HUDEP-2 (cell line): ENCODE measurements around the gene CDCP2.
"Not testable (repeated sequence)": the region's sequence is repeated elsewhere in the genome, so short reads cannot be mapped to it uniquely, and the experiment has no call there.

Experiments used
- DNase-seq, 76 experiments: peaks; one replicate each; lab custom pipeline; 2025; ENCODE audit not compliant: unreplicated experiment in 76 of 76; lab: John Stamatoyannopoulos, UW

CDCP2 gene

DNA sequence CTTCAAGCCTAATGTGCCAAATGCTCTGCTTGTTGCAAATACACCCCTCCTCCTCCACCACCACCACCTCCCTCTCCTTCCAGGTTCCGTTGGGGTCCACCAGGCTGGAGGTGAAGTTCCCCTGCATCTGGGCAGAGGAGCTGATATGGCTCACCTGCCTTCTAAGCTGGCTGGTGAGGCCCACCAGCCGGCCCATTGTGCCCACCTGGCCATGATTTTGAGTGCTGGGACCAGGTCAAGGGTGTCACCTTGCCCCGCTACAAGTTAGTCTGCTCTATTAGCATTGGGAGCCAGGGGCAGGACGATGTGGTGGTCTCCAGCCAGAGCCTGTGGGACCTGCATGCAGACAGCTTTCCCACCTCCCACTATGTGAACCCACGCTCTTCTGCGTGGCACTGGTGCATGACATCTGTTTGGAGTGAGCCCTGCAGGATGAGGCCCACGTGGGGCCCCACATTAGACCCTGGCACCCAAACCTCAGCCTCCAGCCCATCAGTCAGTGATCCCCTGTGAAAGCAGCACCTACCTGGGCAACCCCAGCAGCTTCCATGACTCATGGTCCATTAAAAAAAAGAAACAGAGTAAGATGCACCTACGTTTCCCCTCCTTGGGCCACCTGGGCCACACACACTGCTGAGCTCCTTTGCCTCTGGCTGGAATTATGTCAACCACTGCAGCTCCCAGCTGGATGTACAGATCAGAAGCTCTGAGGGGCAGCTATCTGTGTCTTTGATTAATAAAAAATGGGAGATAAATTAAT lies 15.6 kb upstream of the CDCP2 start:
- DNase-seq: no peak

DNA sequence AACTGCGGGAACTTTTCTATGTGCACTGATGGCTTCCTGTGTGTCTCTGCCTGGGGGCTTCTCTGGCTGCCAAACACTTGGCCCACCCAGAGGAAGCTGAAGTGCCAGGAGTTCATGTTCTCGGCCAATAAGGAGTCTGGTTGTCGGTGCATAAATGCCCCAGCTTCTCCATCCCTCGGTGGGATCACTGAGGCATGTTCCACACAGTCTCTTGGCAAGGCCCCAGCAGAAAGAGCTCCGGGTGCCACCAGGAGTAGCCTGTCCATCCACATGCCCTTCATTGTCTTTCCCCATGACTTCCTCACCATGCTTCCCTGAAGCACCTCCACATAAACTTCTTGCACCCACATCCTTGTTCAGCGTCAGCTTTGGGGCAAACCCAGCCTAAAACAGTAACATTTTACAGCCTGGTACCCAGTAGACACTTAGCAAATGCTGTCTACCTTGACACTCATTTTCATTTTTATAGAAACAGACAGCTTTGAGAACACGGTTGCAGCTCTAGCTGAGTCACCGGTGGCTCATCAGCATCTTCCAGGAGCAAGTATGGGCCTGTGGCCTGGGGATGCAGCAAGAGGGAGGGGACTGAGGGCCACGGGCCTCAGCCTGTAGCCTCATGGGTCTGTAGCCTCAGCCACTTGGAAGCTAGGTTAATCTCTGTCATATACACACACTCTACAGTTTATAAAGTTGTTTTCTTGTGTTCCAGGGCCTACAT lies 14.8 kb upstream of the CDCP2 start:
- DNase-seq: no peak

DNA sequence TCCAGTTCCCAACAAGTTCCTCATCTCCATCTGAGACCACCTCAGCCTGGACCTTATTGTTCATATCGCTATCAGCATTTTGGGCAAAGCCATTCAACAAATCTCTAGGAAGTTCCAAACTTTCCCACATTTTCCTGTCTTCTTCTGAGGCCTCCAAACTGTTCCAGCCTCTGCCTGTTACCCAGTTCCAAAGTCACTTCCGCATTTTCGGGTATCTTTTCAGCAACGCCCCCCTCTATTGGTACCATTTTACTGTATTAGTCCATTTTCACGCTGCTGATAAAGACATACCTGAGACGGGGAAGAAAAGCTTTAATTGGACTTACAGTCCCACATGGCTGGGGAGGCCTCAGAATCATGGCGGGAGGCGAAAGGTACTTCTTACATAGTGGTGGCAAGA lies 13.6 kb upstream of the CDCP2 start:
- not testable (repeated sequence) for DNase-seq

DNA sequence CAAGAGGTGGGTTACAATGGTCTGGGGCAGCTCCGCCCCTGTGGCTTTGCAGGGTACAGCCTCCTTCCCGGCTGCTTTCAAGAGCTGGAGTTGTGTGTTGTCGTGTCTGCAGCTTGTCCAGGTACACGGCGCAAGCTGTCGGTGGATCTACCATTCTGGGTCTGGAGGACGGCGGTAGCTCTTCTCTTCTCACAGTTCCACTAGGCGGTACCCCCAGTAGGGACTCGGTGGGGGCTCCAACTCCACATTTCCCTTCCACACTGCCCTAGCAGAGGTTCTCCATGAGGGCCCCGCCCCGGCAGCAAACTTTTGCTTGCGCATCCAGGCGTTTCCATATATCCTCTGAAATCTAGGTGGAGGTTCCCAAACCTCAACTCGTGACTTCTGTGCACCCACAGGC lies 12.3 kb upstream of the CDCP2 start:
- DNase-seq: no peak

DNA sequence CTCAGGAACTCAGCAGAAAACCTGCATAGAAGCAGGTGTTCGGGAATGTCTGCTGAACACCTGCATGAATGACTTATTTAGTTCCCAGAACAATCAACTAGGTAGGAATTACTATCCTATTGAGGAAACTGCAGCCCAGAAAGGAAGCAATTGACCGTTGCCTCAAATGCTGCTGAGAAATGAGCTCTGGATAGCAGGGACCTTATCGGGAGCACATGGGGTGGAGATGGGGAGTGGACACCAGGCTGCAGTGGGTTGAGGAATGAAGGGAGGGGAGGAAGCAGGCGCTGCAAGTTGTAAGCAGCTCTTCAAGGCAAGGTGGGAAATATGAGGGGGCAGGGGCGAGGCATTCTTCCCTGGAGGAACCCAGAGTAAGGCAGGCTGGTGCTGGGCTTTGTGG lies 10.8 kb upstream of the CDCP2 start:
- DNase-seq: no peak

DNA sequence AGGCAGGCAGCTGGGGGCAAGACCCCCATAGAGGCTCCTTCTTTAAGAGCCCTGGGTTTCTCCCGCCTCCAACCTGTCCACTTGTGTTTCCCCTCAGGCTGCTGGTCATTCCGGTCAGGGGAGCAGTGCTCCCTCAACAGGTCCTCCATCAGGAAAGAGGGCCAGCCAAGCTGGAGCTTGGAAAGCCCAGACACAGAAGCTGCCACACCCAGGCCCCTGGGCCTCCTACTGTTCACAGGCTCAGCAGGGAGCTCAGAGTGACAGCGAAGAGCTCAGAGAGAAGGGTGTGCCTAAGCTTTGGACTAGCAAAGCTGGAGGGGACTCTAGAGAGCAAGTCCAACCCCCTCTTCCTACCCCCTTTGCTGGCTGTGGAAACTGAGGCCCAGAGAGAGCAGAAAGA lies 10.3 kb upstream of the CDCP2 start:
- DNase-seq: peak in 1 of 76 experiments; percentile 6

DNA sequence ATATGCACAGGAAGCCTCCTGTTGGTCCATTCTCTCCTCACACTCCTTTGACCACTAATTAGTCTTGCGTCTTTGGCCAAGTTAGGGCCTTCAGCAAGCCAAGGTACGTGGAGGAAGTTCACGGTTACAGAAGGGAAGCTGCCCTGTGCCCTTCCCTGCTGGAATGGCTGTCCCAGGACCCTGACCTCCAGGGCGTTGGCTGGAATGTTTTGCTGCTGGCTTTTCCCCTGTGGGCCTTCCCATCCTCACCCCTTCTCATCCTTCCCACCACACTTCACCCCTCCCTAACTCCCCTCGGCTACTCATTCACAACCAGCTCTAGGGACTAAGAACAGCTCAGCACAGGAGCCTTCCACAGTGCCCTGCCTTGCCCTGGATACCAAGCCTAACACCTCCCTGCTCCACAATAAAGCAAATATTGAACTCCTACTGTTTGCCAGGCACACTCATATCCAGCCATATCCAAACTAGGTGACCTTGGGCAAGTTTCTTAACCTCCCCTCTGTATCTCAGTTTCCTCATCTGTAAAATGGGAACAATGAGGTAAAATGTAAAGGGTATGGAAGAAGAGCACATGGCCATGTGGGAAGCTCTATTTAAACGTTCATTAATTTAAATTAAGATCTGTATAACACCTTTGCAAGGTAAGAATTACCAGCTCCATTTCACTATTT lies 8.8 kb upstream of the CDCP2 start:
- DNase-seq: no peak

DNA sequence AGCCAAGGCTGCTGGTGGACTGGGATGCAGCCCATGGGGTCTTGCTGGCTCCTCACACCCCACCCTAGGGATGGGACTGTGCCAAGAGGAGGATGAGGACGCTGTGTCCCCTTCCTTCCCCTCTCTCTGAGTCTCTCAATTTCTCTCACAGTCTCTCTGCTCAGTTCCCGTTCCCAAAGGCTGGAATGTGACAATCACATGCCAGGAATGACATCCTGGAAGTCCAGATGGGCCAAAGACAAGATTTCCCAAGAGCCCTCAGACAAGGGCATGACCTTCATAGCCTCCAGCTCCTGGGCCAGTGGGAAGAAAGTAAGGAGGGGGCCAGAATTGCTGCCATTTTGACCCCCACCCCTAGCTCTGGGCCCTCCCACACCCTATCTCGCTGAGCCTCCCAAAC lies 7.6 kb upstream of the CDCP2 start:
- DNase-seq: no peak

DNA sequence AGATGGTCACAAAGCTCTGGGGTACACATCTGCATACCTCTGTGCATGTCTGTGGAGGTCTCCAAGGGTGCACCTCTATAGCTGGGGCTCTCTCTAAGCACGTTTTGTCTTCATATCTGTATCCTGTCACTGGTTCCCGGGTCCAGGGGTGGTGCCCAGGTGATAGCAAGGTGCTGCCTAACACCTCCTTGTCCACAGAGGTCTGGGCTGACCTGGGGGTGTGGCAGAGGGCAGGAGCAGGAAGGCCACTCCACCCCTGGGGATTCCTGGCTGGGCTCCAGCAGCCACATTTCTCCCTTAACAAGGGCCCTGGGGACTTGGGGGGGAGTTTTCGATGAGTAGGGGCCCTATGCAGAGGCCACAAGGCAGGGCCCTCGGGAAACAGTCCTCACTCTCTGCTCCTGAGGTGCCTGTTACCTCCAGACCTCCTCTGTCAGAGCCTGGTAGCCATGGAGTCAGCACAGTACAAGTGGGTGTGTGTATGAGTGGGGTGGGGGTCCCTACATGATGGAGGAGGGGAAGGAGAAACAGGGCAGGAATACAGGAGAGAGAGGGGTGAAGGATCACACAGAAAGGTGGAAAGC lies 7.0 kb upstream of the CDCP2 start:
- DNase-seq: no peak

DNA sequence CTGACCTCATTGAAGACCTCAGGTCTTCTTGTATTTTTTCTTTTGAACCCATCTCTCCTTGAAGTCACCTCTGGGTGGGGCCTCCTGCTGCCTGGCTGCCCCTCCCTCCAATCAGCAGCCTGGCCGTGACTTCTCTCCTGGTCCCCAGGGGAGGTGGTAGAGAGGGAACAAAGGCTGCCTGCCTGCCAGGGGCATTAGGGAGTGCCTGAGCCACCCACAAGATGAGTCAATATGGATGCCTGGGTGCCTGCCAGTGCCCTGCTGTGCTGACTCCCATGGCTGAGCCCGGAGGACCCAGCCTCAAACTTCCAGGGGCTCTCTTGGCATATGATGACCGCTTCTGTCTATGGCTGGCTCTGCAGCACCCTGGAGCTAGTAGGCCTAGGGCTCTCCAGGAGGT lies 5.3 kb upstream of the CDCP2 start:
- DNase-seq: peak in 15 of 76 experiments; percentile 5 to 37 (median 17)

DNA sequence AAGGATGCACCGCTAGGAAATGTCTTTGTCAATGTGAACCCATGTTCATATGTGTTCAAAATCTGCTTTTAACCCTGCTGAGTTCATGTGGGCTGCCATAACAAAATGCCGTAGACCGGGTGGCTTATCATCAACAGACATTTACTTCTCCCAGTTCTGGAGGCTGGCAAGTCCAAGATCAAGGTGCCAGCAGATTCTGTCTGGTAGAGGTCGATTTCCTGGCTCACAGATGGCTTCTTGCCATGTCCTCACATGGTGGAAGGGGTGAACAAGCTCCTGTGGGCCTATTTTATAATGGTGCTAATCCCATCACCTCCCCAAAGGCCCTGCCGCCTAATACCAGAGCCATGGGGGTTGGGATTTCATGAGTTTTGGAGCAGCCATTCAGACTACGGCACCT lies 4.6 kb upstream of the CDCP2 start:
- peak in 6 of 76 experiments; percentile 4 to 23 (median 10) for DNase-seq

DNA sequence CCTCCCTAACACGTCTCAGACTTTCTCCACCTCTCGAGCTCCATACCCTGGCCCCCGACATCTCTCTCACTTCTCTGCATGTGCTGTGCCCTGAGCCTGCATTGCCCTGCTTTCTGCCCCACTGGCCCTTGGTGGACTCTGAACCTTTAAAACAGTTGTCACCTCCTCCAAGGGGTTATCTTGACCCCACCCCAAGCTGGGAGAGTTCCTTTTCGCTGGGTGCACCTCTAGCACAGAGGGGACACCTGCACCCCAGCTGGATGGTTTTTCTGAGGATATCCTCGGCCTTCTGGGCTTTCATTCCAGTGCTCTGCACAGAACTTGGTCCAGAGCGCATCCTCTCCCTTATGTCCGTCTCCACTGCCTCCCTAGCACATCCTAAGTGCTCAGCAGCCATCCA lies 4.2 kb upstream of the CDCP2 start:
- no peak for DNase-seq

DNA sequence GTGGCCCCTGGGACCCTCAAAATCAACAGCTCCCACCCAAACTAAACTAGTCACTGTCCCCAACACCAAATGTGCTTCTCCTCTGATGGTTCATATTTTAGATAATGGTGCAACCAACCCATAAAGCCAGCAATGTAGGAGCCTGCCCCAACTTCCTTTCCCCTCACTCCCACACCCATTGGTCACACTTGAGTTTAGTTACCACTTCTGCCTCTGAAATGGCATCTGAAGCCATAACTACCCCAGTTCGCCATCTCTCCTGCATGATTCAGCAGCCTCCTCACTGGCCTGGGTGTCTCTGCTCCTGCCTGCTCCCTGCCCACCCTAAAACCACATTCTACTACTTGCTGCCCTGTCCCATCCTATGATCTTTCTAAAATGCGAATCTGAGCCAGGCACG lies 3.4 kb upstream of the CDCP2 start:
- no peak for DNase-seq

DNA sequence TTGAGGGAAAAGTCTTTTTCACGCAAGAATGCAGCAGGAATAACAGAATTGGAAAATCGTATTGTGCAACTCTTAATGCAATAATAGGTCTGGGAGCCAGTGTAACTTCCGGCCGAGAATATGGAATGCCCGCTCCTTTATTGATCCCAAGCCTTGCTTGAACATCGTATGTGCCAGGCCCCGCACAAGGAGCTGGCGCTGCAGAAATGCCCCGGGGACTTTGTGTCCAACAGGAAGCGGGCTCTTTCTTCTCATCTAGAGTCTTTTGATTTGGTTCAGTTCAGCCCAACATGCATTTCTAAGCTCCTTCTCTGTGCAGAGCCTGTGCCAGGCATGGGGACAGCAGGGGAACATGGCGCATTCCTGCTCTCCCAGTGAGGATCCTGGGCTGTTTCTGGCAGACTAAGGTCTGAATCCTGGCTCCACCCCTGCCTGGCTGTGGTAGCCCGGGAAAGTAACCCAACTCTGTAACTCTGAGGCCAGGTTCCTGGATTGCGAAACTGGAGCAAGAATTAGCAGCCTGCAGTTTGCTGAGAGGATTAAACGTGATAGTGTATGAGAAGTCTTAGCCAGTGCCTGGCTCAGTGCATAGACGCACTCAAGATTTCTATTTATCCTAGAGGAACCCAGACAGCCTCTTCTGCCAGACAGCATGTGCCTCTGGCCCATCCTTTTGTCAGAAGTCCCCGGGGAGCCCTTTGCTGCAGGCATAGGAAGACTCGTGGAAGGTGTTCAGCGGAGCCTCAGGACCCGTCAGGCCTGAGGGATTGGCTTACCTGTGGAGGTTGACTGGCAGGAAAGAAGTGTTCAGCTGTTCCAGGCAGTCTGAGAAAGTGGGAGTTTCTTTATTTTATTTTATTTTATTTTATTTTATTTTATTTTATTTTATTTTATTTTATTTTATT lies 987 bp upstream of the CDCP2 start:
- no peak for DNase-seq

DNA sequence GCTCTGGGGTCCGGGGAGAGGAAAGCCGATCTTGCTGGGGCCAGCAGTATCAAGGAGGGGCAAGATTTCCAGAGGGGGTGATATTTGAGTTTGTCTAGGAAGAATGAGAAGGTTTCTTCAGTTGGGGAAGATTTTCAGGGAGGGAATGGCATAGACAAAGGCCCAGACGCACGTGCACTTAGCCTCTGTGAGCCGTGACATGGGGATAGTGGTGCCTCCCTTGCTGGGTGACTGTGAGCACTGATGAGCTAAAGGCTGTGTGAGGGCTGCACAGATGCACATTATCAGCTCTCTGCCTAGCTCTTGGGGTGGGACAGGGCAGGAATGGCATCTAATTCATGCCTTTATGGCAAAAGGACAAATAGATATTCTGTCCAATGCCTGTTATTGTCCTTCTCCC lies 1.8 kb downstream of the CDCP2 start:
- no peak for DNase-seq

DNA sequence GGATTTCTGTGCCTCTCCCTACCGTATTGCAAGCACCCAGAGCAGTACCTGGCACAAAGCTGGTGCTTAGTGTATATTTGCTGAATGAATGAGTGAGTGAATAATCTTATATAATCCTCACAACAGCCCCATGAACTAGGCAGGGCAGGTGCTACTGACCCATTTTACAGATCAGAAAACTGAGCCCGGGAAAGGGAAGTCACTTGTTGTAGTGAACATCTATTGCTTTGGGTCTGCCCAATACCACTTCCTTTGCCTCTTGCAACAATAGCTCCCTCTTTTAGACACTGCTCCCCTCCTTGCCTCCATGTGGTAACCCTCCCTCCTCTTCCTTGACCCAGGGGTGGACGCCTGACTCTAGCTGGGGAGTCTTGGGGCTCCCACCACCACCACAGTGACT lies 3.1 kb downstream of the CDCP2 start:
- DNase-seq: no peak

DNA sequence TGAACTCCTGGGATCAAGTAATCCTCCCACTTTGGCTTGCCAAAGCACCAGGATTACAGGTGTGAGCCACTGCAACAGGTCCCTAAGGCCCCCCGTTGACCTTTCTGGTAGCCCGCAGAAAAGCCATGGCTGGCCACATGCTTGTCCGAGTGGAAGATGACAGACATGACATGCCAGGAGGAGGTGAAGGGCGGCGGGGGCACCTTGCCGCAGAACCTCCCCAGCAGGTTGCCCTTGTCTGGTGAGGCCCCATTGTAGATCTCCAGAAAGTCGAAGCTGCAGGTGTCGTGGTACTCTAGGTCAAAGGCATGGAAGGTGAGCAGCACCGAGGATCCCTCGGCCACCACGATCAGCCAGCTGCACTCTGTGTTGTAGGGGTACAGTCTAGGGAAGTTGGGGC lies 8.4 kb downstream of the CDCP2 start:
- DNase-seq: no peak

DNA sequence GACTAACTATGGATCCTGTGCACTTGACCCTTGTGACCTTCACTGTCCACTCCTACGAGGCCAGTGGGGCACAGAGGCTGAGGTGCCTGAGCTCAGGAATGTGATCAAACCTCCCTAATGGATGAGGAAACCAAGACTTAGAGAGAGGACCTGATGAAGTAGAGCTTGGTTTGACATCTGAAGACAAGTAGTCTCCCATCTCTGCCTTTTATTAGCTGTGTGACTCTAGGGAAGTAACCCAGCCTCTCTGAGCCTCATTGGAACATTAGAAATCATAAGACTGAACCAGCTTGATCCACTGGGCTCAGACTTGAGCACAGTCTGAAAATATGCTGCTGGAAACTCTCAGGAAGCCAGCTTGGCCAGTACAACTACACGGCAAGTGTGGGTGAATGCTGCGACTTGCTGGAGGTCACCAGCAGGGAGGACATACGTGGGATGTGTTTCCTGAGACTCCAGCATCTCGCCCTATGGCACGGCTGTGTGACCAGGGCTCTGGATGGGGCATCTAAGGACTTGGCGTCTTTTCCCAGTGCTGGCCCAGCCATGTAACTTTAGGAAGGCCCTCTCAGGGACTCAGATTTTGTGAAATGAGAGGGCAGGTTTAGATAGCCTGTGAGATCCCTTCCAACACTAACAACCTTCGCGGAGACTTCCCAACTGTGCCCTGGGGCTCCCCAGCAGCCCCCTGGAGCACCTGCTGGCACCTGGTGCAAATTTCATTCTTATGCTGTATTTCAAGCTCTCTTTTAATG lies 10.5 kb downstream of the CDCP2 start:
- no peak for DNase-seq

DNA sequence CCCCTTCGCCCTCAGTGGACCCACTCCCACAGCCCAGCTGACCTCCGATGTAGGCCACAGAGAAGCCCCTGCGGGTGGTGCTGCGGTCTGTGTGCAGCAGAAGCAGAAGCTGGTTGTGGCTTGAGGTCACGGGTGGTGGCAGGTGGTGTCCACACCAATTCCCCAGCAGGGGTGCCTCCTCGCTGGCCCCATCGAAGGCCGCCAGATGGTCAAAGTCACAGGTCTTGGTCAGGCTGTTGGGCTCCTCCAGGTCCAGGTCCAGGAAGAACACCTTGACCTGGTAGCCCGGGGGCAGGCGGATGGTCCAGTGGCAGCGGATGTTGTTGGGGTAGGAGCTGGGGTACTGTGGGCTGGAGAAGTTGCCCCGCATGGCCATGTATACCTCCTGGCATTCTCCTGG lies 13.1 kb downstream of the CDCP2 start:
- no peak for DNase-seq

DNA sequence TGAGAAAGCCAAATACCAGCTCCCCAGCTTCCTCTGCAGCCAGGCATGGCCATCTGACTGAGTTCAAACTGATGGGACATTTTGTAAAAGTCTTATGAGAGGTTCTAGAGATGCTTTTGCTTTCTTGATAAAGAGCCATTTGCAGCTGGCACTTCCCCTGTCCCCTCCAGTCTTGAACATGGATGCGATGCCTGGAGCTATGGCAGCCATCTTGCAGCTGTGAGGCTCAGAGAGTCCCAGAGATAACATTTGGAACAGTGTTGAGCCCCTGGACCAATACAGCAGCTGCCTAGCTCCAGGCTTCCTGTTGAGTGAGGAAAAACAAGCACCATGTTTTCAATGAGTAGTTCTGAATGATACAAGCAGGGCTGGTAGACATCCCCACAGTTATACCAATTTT lies 13.8 kb downstream of the CDCP2 start:
- no peak for DNase-seq
